Spinal cord (tissue), 10 donors: ENCODE data around the gene PROK1. TPM values are rescaled to one million over a fixed set of nuclear protein-coding genes. Genes with fewer than 3 reads are reported as not detected.
"Not testable (repeated sequence)": the region's sequence is repeated elsewhere in the genome, so short reads cannot be mapped to it uniquely, and the experiment has no call there.

Experiments used
- DNase-seq, 6 donors: peaks; one replicate each; pipeline versions ENCODE4 v3.0.0 to v3.0.0-alpha.2; 2013 to 2015; ENCODE audit warnings: low spot score in 6 of 6, low read depth in 4 of 6
- H3K27ac ChIP-seq: one replicate; pipeline ENCODE4 v1.5.1; 2013; ENCODE audit warnings: low read depth, low read length, control low read depth
- H3K27me3 ChIP-seq: one replicate; pipeline ENCODE4 v1.6.1; 2013; ENCODE audit warnings: low read length; ENCODE audit not compliant: control insufficient read depth, insufficient read depth
- H3K36me3 ChIP-seq: one replicate; pipeline ENCODE4 v1.6.1; 2013; ENCODE audit warnings: low read length; ENCODE audit not compliant: control insufficient read depth, insufficient read depth
- H3K4me1 ChIP-seq: one replicate; pipeline ENCODE4 v1.6.1; 2013; ENCODE audit warnings: low read length; ENCODE audit not compliant: control insufficient read depth, insufficient read depth
- H3K4me3 ChIP-seq: one replicate; pipeline ENCODE4 v1.5.1; 2013; ENCODE audit warnings: low read depth, low read length, control low read depth
- H3K9me3 ChIP-seq: one replicate; pipeline ENCODE4 v1.6.1; 2013; ENCODE audit warnings: low read length; ENCODE audit not compliant: control insufficient read depth, insufficient read depth
- WGBS: methylation state at CpG from one replicate; pipeline ENCODE4 v1.1.5; 2013; ENCODE audit warnings: missing lambda C conversion rate; ENCODE audit not compliant: insufficient coverage; 5-methylcytosine and 5-hydroxymethylcytosine counted together
- polyA plus RNA-seq, 2 donors: library from polyadenylated mRNA; unstranded; fragments of 120-200 nt; gene quantifications; one replicate each; pipeline ENCODE4 v1.2.1, GENCODE V29; 2013; ENCODE audit not compliant: insufficient read length in 2 of 2
- total RNA-seq, 2 donors: library from RNA; depleted of rRNA in 1 of 2; stranded (reverse); fragments of 120-200 nt in 1 of 2; fragments of >200 nt in 1 of 2; gene quantifications; one replicate each; pipeline versions ENCODE4 v1.2.3 to v1.2.4, GENCODE V29; 2013 to 2014
- donor health status: healthy.

PROK1 gene
- total and polyA plus RNA-seq, 4 donors: 0.17 to 1.0 (median 0.44) TPM

GRCh38 chr1:110413045-110413444, 37.9 kb upstream of the PROK1 start:
- not testable (repeated sequence) for H3K27me3 ChIP-seq, H3K27ac ChIP-seq, DNase-seq, H3K9me3 ChIP-seq, H3K4me3 ChIP-seq, H3K4me1 ChIP-seq, H3K36me3 ChIP-seq
- WGBS: no CpG with 5 or more reads among the region's 1 CpG

GRCh38 chr1:110418729-110419128, 32.2 kb upstream of the PROK1 start:
- Histone ChIP-seq H3K4me3 (no peak overlapping the region), H3K9me3 (no peaks in the 10 kb centered on the region), H3K27me3 (no peaks in the 10 kb centered on the region), H3K36me3 (no peaks in the 10 kb centered on the region), H3K4me1 (no peaks in the 10 kb centered on the region), H3K27ac (no peak overlapping the region)
- WGBS: 92% methylated on average over 1 of the region's 1 CpG
- DNase-seq: no peak

- no peaks in the 10 kb centered on the region for H3K27me3 ChIP-seq
- no peak for DNase-seq
- 87% methylated on average over 9 of the region's 10 CpGs for WGBS
- no peak overlapping the region for H3K4me3 ChIP-seq
- peaks cover 9% of the 10 kb centered on the region for H3K4me1 ChIP-seq
- no peaks in the 10 kb centered on the region for H3K9me3 ChIP-seq
- no peaks in the 10 kb centered on the region for H3K36me3 ChIP-seq
- H3K27ac ChIP-seq: no peak overlapping the region
Measured at GRCh38 chr1:110420023-110420662, 30.8 kb upstream of the PROK1 start.

GRCh38 chr1:110420874-110421793, 29.8 kb upstream of the PROK1 start:
- Histone ChIP-seq H3K36me3 (no peaks in the 10 kb centered on the region), H3K27ac (no peak overlapping the region), H3K27me3 (no peaks in the 10 kb centered on the region), H3K4me1 (peaks cover 18% of the 10 kb centered on the region), H3K4me3 (no peak overlapping the region), H3K9me3 (no peaks in the 10 kb centered on the region)
- 60% methylated on average over 1 of the region's 2 CpGs for WGBS
- no peak for DNase-seq

GRCh38 chr1:110424699-110425611, 26.0 kb upstream of the PROK1 start:
- H3K27me3 ChIP-seq: no peaks in the 10 kb centered on the region
- H3K9me3 ChIP-seq: no peaks in the 10 kb centered on the region
- DNase-seq: no peak
- H3K27ac ChIP-seq: peak overlapping the region; percentile 35
- H3K36me3 ChIP-seq: no peaks in the 10 kb centered on the region
- peaks cover 19% of the 10 kb centered on the region for H3K4me1 ChIP-seq
- WGBS: 33% methylated on average over 1 of the region's 9 CpGs
- H3K4me3 ChIP-seq: no peak overlapping the region

- 32% methylated on average over 8 of the region's 9 CpGs for WGBS
- Histone ChIP-seq H3K27me3 (peaks cover 2% of the 10 kb centered on the region), H3K9me3 (no peaks in the 10 kb centered on the region), H3K36me3 (no peaks in the 10 kb centered on the region), H3K4me1 (peaks cover 19% of the 10 kb centered on the region), H3K27ac (peak overlapping the region; percentile 38), H3K4me3 (no peak overlapping the region)
- DNase-seq: peak; percentile 67 to 92 (median 74)
Measured at GRCh38 chr1:110425612-110426152, 25.3 kb upstream of the PROK1 start.

GRCh38 chr1:110426854-110427253, 24.1 kb upstream of the PROK1 start:
- no peak overlapping the region for H3K4me3 ChIP-seq
- peaks cover 6% of the 10 kb centered on the region for H3K27me3 ChIP-seq
- no peaks in the 10 kb centered on the region for H3K36me3 ChIP-seq
- H3K27ac ChIP-seq: no peak overlapping the region
- WGBS: 50% methylated on average over 3 of the region's 4 CpGs
- H3K4me1 ChIP-seq: peaks cover 19% of the 10 kb centered on the region
- no peak for DNase-seq
- H3K9me3 ChIP-seq: no peaks in the 10 kb centered on the region

GRCh38 chr1:110428946-110429345, 22.0 kb upstream of the PROK1 start:
- WGBS: no CpG with 5 or more reads among the region's 4 CpGs

GRCh38 chr1:110430366-110430765, 20.6 kb upstream of the PROK1 start:
- no peaks in the 10 kb centered on the region for H3K36me3 ChIP-seq
- H3K27ac ChIP-seq: no peak overlapping the region
- peaks cover 15% of the 10 kb centered on the region for H3K4me1 ChIP-seq
- WGBS: 70% methylated on average over 4 of the region's 6 CpGs
- H3K9me3 ChIP-seq: no peaks in the 10 kb centered on the region
- H3K27me3 ChIP-seq: peaks cover 6% of the 10 kb centered on the region
- no peak for DNase-seq
- H3K4me3 ChIP-seq: no peak overlapping the region

More at GRCh38 chr1:110428946-110429345, 22.0 kb upstream of the PROK1 start:
- Histone ChIP-seq H3K27ac (no peak overlapping the region), H3K4me1 (peaks cover 25% of the 10 kb centered on the region), H3K4me3 (no peak overlapping the region), H3K9me3 (no peaks in the 10 kb centered on the region), H3K27me3 (peaks cover 6% of the 10 kb centered on the region), H3K36me3 (no peaks in the 10 kb centered on the region)
- DNase-seq: peak in 2 of 6 donors; percentile 18 to 62
